Measurements from ENCODE around the gene EML4.

Gene EML4

GRCh38 chr2:42337846-42338566, 168.9 kb downstream of the EML4 start:
- H4K20me1 ChIP-seq (ENCODE audit: insufficient read depth, low read length, poor library complexity, severe bottlenecking), result no peaks in the 10 kb centered on the region
- no peaks in the 10 kb centered on the region for H3K79me2 ChIP-seq (ENCODE audit: insufficient read depth, low read length)
- H3K27me3 ChIP-seq (ENCODE audit: insufficient read depth, low read length, poor library complexity, severe bottlenecking), result no peaks in the 10 kb centered on the region
- no peaks in the 10 kb centered on the region for H3K9me2 ChIP-seq (replicated peaks; ENCODE audit: low read depth, low read length)
- H3K4me2 ChIP-seq (ENCODE audit: low read depth, low read length, poor library complexity, severe bottlenecking), result no peak overlapping the region
- TF ChIP-seq EZH2phosphoT487 (IDR thresholded peaks at IDR 0.05; ENCODE audit: borderline replicate concordance) (no peak), CTCF (conservative IDR thresholded peaks at IDR 0.05; ENCODE audit: low read length) (no peak)
- no peaks in the 10 kb centered on the region for H3K4me1 ChIP-seq (ENCODE audit: insufficient read depth, low read length, poor library complexity, severe bottlenecking)
- H3F3A ChIP-seq (ENCODE audit: low read depth), result no peaks in the 10 kb centered on the region
- peaks cover 15% of the 10 kb centered on the region; the same call in 1 of the 2 replicates for H3K36me3 ChIP-seq (ENCODE audit: insufficient read depth, low read length)
- H3K9ac ChIP-seq (ENCODE audit: low read depth, low read length, poor library complexity, severe bottlenecking), result no peak overlapping the region
- no peak overlapping the region for H2AFZ ChIP-seq (ENCODE audit: low read length)
- no peak overlapping the region for H3K4me3 ChIP-seq (ENCODE audit: low read length, poor library complexity, severe bottlenecking)
- H3K9me3 ChIP-seq (ENCODE audit: insufficient read depth, low read depth, low read length), result no peaks in the 10 kb centered on the region

- no peak for TF ChIP-seq EZH2phosphoT487 (IDR thresholded peaks at IDR 0.05; ENCODE audit: borderline replicate concordance)
- no peak for TF ChIP-seq CTCF (conservative IDR thresholded peaks at IDR 0.05; ENCODE audit: low read length)
- no peaks in the 10 kb centered on the region for H3F3A ChIP-seq (ENCODE audit: low read depth)
- no peak overlapping the region for H2AFZ ChIP-seq (ENCODE audit: low read length)
- H3K9ac ChIP-seq (ENCODE audit: low read depth, low read length, poor library complexity, severe bottlenecking), result no peak overlapping the region
- H3K4me2 ChIP-seq (ENCODE audit: low read depth, low read length, poor library complexity, severe bottlenecking), result no peak overlapping the region
- H3K27me3 ChIP-seq (ENCODE audit: insufficient read depth, low read length, poor library complexity, severe bottlenecking), result no peaks in the 10 kb centered on the region
- H3K4me3 ChIP-seq (ENCODE audit: low read length, poor library complexity, severe bottlenecking), result no peak overlapping the region
- H3K9me3 ChIP-seq (ENCODE audit: insufficient read depth, low read depth, low read length), result no peaks in the 10 kb centered on the region
- peaks cover 8% of the 10 kb centered on the region; the same call in 1 of the 2 replicates for H3K36me3 ChIP-seq (ENCODE audit: insufficient read depth, low read length)
- no peaks in the 10 kb centered on the region for H3K4me1 ChIP-seq (ENCODE audit: insufficient read depth, low read length, poor library complexity, severe bottlenecking)
- H4K20me1 ChIP-seq (ENCODE audit: insufficient read depth, low read length, poor library complexity, severe bottlenecking), result no peaks in the 10 kb centered on the region
- no peaks in the 10 kb centered on the region for H3K9me2 ChIP-seq (replicated peaks; ENCODE audit: low read depth, low read length)
- no peaks in the 10 kb centered on the region for H3K79me2 ChIP-seq (ENCODE audit: insufficient read depth, low read length)
Observed at GRCh38 chr2:42338567-42339190, 169.5 kb downstream of the EML4 start.

GRCh38 chr2:42339191-42339912, 170.2 kb downstream of the EML4 start:
- H3K27me3 ChIP-seq (ENCODE audit: insufficient read depth, low read length, poor library complexity, severe bottlenecking), result no peaks in the 10 kb centered on the region
- no peaks in the 10 kb centered on the region for H3K79me2 ChIP-seq (ENCODE audit: insufficient read depth, low read length)
- no peaks in the 10 kb centered on the region for H3K9me2 ChIP-seq (replicated peaks; ENCODE audit: low read depth, low read length)
- no peak overlapping the region for H3K4me3 ChIP-seq (ENCODE audit: low read length, poor library complexity, severe bottlenecking)
- H3K36me3 ChIP-seq (ENCODE audit: insufficient read depth, low read length), result peaks cover 6% of the 10 kb centered on the region; the same call in 1 of the 2 replicates
- H3K9me3 ChIP-seq (ENCODE audit: insufficient read depth, low read depth, low read length), result no peaks in the 10 kb centered on the region
- H3K9ac ChIP-seq (ENCODE audit: low read depth, low read length, poor library complexity, severe bottlenecking), result no peak overlapping the region
- H3K4me1 ChIP-seq (ENCODE audit: insufficient read depth, low read length, poor library complexity, severe bottlenecking), result no peaks in the 10 kb centered on the region
- no peak overlapping the region for H2AFZ ChIP-seq (ENCODE audit: low read length)
- no peaks in the 10 kb centered on the region for H4K20me1 ChIP-seq (ENCODE audit: insufficient read depth, low read length, poor library complexity, severe bottlenecking)
- no peak; the same call in 1 of the 2 replicates for TF ChIP-seq CTCF (conservative IDR thresholded peaks at IDR 0.05; ENCODE audit: low read length)
- no peaks in the 10 kb centered on the region for H3F3A ChIP-seq (ENCODE audit: low read depth)
- no peak overlapping the region for H3K4me2 ChIP-seq (ENCODE audit: low read depth, low read length, poor library complexity, severe bottlenecking)
